HepG2 (cell line): ENCODE results near the gene MCM3.

ENCODE experiments used
- AKAP8 ChIP-seq: sonication (generic); formaldehyde crosslinking; IDR thresholded peaks from 2 replicates; pipeline ENCODE4 v1.5.1; 2020; ENCODE audit warnings: mild to moderate bottlenecking, missing genetic modification reagents
- CEBPB ChIP-seq: IDR thresholded peaks from 2 replicates; pipeline ENCODE4 v1.6.1; 2011; ENCODE audit warnings: low read depth, low read length, improper control_type of control experiment, borderline replicate concordance
- CTCF ChIP-seq: sonication (generic); formaldehyde crosslinking; IDR thresholded peaks from 2 replicates; pipeline ENCODE4 v1.5.0; 2020; ENCODE audit warnings: mild to moderate bottlenecking, missing genetic modification reagents, moderate library complexity
- ETV6 ChIP-seq: sonication (generic); formaldehyde crosslinking; conservative IDR thresholded peaks from 2 replicates; pipeline ENCODE4 v1.4.0; 2020; ENCODE audit warnings: missing genetic modification reagents
- GABPA ChIP-seq, 2 experiments: IDR thresholded peaks; 2 replicates each; pipeline ENCODE4 v1.6.1; 2011 to 2016; ENCODE audit warnings: low read depth in 2 of 2, low read length in 1 of 2, missing biosample characterization in 1 of 2, missing genetic modification characterization in 1 of 2
- PRDM10 ChIP-seq: sonication (generic); formaldehyde crosslinking; IDR thresholded peaks from 2 replicates; pipeline ENCODE4 v1.4.0; 2020; ENCODE audit warnings: low read depth, missing genetic modification reagents
- SP1 ChIP-seq, 2 experiments: fragments of 450-650 bp in 1 of 2; sonication (generic) in 1 of 2; formaldehyde crosslinking in 1 of 2; IDR thresholded peaks; 2 replicates each; pipeline versions ENCODE4 v1.4.0 to v1.6.1; 2016 to 2020; ENCODE audit warnings: missing genetic modification reagents in 1 of 2
- SRF ChIP-seq: IDR thresholded peaks from 2 replicates; pipeline ENCODE4 v1.6.1; 2011; ENCODE audit warnings: mild to moderate bottlenecking, low read depth, low read length, moderate library complexity
- THAP9 ChIP-seq: sonication (generic); formaldehyde crosslinking; IDR thresholded peaks from 2 replicates; pipeline ENCODE4; 2020; ENCODE audit warnings: missing genetic modification reagents, mild to moderate bottlenecking, borderline replicate concordance
- ZNF263 ChIP-seq: sonication (generic); formaldehyde crosslinking; IDR thresholded peaks from 2 replicates; pipeline ENCODE4 v1.4.0; 2020; ENCODE audit warnings: missing genetic modification reagents
- ZNF329 ChIP-seq: sonication (generic); formaldehyde crosslinking; IDR thresholded peaks from 2 replicates; pipeline ENCODE4 v1.9.0; 2021; ENCODE audit warnings: low read depth, mild to moderate bottlenecking, missing genetic modification reagents
- ZNF691 ChIP-seq: sonication (generic); formaldehyde crosslinking; IDR thresholded peaks from 2 replicates; pipeline ENCODE4 v1.4.0; 2020; ENCODE audit warnings: missing genetic modification reagents, low read depth, mild to moderate bottlenecking, borderline replicate concordance
- ZNF790 ChIP-seq: sonication (generic); formaldehyde crosslinking; IDR thresholded peaks from 2 replicates; pipeline ENCODE4 v1.8.0; 2022; ENCODE audit warnings: missing genetic modification reagents, mild to moderate bottlenecking, borderline replicate concordance
- TF ChIP-seq, protein P1 (sequence below), 2 experiments: sonication (generic) in 1 of 2; formaldehyde crosslinking in 1 of 2; IDR thresholded peaks; 2 replicates each; pipeline versions ENCODE4 v1.6.1 to v1.9.0; 2014 to 2022; ENCODE audit warnings: antibody characterized with exemption in 1 of 2, borderline replicate concordance in 1 of 2, inconsistent platforms in 1 of 2, low read depth in 1 of 2, missing genetic modification reagents in 1 of 2

GRCh38 chr6:52284460-52285176 is at the start of gene MCM3:
- TF ChIP-seq SRF (no peak), SP1 (IDR thresholded peaks at IDR 0.05) (no peak), SP1 (CRISPR knock-in tag; IDR thresholded peaks at IDR 0.05) (no peak; the same call in 1 of the 2 replicates), AKAP8 (no peak), CTCF (peak; percentile 14; the same call in 1 of the 2 replicates), ZNF329 (CRISPR knock-in tag) (0 out of 2 replicates have a peak, but pooled peaks have one; percentile 48), ETV6 (CRISPR knock-in tag) (0 out of 2 replicates have a peak, but pooled peaks have one; percentile 25), ZNF263 (CRISPR knock-in tag) (no peak), GABPA (IDR thresholded peaks at IDR 0.05; ENCODE audit: low read depth, low read length) (peak; percentile 78), GABPA (CRISPR knock-in tag; IDR thresholded peaks at IDR 0.05; ENCODE audit: low read depth) (peak; percentile 94), ZNF691 (CRISPR knock-in tag) (no peak), PRDM10 (CRISPR knock-in tag) (peak; percentile 48; the same call in 1 of the 2 replicates), ZNF790 (CRISPR knock-in tag) (no peak), THAP9 (CRISPR knock-in tag) (peak; percentile 87; the same call in 1 of the 2 replicates), CEBPB (no peak)
- TF ChIP-seq, protein P1, sequence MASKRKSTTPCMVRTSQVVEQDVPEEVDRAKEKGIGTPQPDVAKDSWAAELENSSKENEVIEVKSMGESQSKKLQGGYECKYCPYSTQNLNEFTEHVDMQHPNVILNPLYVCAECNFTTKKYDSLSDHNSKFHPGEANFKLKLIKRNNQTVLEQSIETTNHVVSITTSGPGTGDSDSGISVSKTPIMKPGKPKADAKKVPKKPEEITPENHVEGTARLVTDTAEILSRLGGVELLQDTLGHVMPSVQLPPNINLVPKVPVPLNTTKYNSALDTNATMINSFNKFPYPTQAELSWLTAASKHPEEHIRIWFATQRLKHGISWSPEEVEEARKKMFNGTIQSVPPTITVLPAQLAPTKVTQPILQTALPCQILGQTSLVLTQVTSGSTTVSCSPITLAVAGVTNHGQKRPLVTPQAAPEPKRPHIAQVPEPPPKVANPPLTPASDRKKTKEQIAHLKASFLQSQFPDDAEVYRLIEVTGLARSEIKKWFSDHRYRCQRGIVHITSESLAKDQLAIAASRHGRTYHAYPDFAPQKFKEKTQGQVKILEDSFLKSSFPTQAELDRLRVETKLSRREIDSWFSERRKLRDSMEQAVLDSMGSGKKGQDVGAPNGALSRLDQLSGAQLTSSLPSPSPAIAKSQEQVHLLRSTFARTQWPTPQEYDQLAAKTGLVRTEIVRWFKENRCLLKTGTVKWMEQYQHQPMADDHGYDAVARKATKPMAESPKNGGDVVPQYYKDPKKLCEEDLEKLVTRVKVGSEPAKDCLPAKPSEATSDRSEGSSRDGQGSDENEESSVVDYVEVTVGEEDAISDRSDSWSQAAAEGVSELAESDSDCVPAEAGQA (IDR thresholded peaks at IDR 0.05; ENCODE audit: low read depth): peak; percentile 52; the same call in 1 of the 2 replicates
- TF ChIP-seq, protein P1 (CRISPR knock-in tag; IDR thresholded peaks at IDR 0.05; ENCODE audit: borderline replicate concordance): 0 out of 2 replicates have a peak, but pooled peaks have one; percentile 25
